A549 (cell line): ENCODE results near the gene USP49.

Experiments used
- CEBPB ChIP-seq, 2 experiments: fragments of >200 bp in 1 of 2; sonication (Bioruptor Twin) in 1 of 2; formaldehyde crosslinking in 1 of 2; IDR thresholded peaks; 2 replicates each; pipeline ENCODE4 v1.6.1; 2012 to 2016
- CTCF ChIP-seq: fragments of >200 bp; sonication (Bioruptor Twin); formaldehyde crosslinking; IDR thresholded peaks from 3 replicates; pipeline ENCODE4 v1.5.1; 2016
- E2F6 ChIP-seq: IDR thresholded peaks from 2 replicates; pipeline ENCODE4 v1.6.1; 2012; ENCODE audit warnings: low read depth, borderline replicate concordance
- HDAC2 ChIP-seq: fragments of 200-600 bp; sonication (generic); IDR thresholded peaks from 2 replicates; pipeline ENCODE4 v1.6.1; 2016
- MYC ChIP-seq: IDR thresholded peaks from 2 replicates; pipeline ENCODE4 v1.6.1; 2012; ENCODE audit warnings: mild to moderate bottlenecking, inconsistent platforms, low read length, improper control_type of control experiment, borderline replicate concordance
- PBX3 ChIP-seq: IDR thresholded peaks from 2 replicates; pipeline ENCODE4 v1.6.1; 2012
- POLR2A ChIP-seq: IDR thresholded peaks from 2 replicates; pipeline ENCODE4 v1.6.1; 2012; ENCODE audit warnings: mild to moderate bottlenecking, low read length
- RAD21 ChIP-seq, 2 experiments: fragments of >200 bp in 1 of 2; sonication (Bioruptor Twin) in 1 of 2; formaldehyde crosslinking in 1 of 2; IDR thresholded peaks in 1 of 2; conservative IDR thresholded peaks in 1 of 2; 2 replicates in 1 of 2; 3 replicates in 1 of 2; pipeline ENCODE4 v1.6.1; 2012 to 2018; ENCODE audit warnings: inconsistent platforms in 1 of 2
- RNF2 ChIP-seq: fragments of 200-600 bp; sonication (generic); IDR thresholded peaks from 2 replicates; pipeline ENCODE4 v1.6.1; 2016; ENCODE audit warnings: low read depth, mild to moderate bottlenecking, antibody characterized with exemption, moderate library complexity, borderline replicate concordance
- TFCP2L1 ChIP-seq: fragments of 250-450 bp; sonication (Bioruptor Pico); IDR thresholded peaks from 2 replicates; pipeline ENCODE4 v1.5.0; 2021; ENCODE audit warnings: mild to moderate bottlenecking
- USF2 ChIP-seq: fragments of 450-650 bp; IDR thresholded peaks from 2 replicates; pipeline ENCODE4 v1.6.1; 2014; ENCODE audit warnings: antibody characterized with exemption
- ZFP36 ChIP-seq: fragments of 450-650 bp; IDR thresholded peaks from 2 replicates; pipeline ENCODE4 v1.6.1; 2014; ENCODE audit warnings: borderline replicate concordance; ENCODE audit not compliant: partially characterized antibody

- no peak for TF ChIP-seq CEBPB (IDR thresholded peaks at IDR 0.05)
- TF ChIP-seq RNF2 = no peak
- no peak for TF ChIP-seq POLR2A
- no peak for TF ChIP-seq TFCP2L1 (CRISPR knock-in tag)
- no peak for TF ChIP-seq MYC
- TF ChIP-seq ZFP36 = no peak
- TF ChIP-seq CTCF = no peak
- no peak for TF ChIP-seq HDAC2
- TF ChIP-seq RAD21 (conservative IDR thresholded peaks at IDR 0.05 in 1 of 2, IDR thresholded peaks at IDR 0.05 in 1 of 2) = no peak
- TF ChIP-seq PBX3 = no peak
- no peak for TF ChIP-seq E2F6
- TF ChIP-seq USF2 = no peak
These were observed 19.2 kb upstream of the USP49 start for GRCh38 chr6:41914343-41914742.
